ENCODE results near the gene ECI1.

ECI1 gene

DNA sequence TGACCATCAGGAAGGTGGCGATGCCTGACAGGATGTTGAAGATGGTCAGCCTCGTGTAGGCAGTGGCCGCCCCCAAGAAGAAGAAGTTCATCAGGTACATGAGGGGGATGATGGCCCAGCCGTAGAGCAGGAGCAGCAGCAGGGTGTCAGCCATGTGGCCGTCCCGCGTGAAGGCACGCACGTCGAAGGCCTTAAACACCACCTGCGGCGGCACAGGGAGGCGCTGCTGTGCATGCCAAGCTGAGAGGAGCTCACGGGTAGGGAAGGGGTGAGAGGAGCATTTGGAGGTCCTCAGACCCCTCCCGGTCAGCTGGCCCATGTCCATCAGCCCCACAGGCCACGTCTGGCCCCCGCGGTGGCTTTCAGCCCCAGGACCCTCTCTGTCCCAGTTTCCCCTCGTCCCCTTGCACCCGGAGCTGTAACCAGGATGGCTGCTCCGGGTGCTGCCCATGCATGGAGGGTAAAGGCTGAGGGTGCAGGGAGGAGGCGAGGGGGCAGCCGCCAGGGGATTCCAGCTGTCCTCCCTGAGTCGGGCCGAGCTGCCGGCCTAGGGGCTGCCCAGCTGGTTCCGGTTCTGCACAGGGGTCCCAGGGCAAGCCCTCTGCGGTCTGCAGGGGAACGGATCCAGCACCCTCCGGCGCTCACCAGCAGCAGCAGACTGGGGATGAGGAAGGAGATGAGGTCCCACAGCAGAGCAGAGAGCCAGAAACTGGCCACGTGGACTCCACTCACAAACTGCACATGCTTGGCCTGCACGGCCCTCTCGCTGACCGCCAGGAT, 33.6 kb upstream of the ECI1 start:
- H3K27ac Mint-ChIP-seq = no peak overlapping the region
- no peaks in the 10 kb centered on the region for H3K9me3 Mint-ChIP-seq
- H3K4me3 Mint-ChIP-seq = no peak overlapping the region
- H3K4me1 Mint-ChIP-seq (ENCODE audit: low read depth) = no peaks in the 10 kb centered on the region
- no peaks in the 10 kb centered on the region for H3K36me3 Mint-ChIP-seq (ENCODE audit: low read depth)
- no peaks in the 10 kb centered on the region for H3K27me3 Mint-ChIP-seq
- intact Hi-C loops (cut with micrococcal nuclease) = no loop called here

GRCh38 chr16:2284001-2284770, 32.8 kb upstream of the ECI1 start:
- Mint-ChIP-seq H3K27me3 (no peaks in the 10 kb centered on the region), H3K4me3 (no peak overlapping the region), H3K36me3 (ENCODE audit: low read depth) (no peaks in the 10 kb centered on the region), H3K27ac (no peak overlapping the region), H3K4me1 (ENCODE audit: low read depth) (no peaks in the 10 kb centered on the region), H3K9me3 (no peaks in the 10 kb centered on the region)
- intact Hi-C loops (cut with micrococcal nuclease) = no loop called here

DNA sequence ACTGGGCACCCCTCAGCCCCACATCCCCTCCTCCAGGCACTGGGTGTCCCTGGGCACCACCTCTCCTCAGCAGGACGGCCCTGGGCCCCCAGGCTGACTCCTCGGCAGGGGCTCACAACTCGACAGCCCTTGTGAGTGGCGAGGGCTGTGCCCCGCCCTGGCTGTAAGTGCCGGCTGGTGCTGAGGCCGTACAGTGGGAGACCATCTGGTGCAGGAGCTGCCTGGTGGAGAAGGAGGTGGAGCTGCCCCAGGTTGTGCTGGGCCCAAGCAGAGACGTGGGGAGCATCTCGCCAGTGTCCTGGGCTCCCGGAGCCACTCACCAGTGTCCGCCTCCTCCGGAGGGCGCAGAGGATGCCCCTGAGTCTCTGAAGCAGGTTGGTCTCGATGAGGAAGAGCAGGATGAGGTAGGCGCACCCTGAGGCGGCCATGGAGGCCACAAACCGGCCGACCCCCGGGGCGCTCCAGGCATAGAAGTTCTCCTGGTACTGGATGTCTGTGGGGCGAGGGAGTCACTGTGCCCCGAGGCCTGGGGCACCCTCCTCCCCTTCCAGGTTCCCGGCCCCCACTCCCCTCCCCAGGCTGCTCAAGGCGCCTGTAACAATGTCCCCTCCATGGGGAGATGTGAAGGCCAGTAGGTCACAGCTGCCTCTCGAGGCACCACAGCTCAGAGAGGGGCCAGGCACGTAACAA, 31.6 kb upstream of the ECI1 start:
- intact Hi-C loops (cut with micrococcal nuclease) = no loop called here
- Mint-ChIP-seq H3K36me3 (ENCODE audit: low read depth) (no peaks in the 10 kb centered on the region), H3K27me3 (no peaks in the 10 kb centered on the region), H3K9me3 (no peaks in the 10 kb centered on the region), H3K27ac (no peak overlapping the region), H3K4me3 (no peak overlapping the region), H3K4me1 (ENCODE audit: low read depth) (no peaks in the 10 kb centered on the region)

DNA sequence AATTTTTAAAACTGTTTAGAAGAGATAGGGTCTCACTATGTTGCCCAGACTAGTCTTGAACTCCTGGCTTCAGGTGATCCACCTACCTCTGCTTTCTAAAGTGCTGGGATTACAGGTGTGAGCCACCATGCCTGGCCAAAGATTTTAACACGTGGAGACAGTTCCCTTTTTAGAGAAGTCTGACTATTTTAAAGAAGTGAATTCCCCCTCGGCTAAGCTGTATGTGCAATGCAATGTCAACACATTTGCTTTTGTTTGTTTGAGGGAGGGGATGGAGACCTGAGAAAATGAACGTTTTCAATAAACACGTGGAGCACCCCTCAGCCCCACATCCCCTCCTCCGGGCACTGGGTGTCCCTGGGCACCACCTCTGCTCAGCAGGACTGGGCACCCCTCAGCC, 30.9 kb upstream of the ECI1 start:
- intact Hi-C loops (cut with micrococcal nuclease) = no loop called here
- H3K9me3 Mint-ChIP-seq = no peaks in the 10 kb centered on the region
- H3K36me3 Mint-ChIP-seq (ENCODE audit: low read depth) = no peaks in the 10 kb centered on the region
- H3K4me1 Mint-ChIP-seq (ENCODE audit: low read depth) = no peaks in the 10 kb centered on the region
- H3K27me3 Mint-ChIP-seq = no peaks in the 10 kb centered on the region
- no peak overlapping the region for H3K27ac Mint-ChIP-seq
- H3K4me3 Mint-ChIP-seq = no peak overlapping the region

DNA sequence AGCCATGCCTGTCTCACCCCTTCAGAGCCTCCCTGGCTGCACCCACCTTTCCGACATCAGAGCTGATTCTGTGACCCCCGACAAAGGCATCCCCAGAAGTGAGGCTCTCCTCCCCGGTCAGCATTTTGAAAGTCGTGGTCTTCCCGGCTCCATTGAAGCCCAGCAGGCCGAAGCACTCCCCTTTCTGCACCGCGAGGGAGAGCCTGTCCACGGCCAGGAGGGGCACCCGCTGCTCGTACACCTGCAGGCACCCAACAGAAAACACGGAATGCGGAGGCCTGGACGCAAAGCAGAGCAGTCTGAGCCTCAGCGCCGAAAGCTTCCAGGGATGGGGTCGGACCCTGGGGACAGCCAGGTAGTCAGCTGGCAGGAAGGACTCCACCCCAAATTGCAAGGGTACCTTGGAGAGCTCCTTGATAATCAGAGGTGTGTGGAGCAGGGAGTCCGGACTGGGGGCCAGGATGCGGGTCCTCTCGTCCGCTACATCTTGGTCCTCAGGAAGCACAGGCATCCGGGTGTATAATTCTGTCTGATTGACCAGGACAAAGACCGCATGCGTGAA, 29.7 kb upstream of the ECI1 start:
- no peaks in the 10 kb centered on the region for H3K9me3 Mint-ChIP-seq
- H3K36me3 Mint-ChIP-seq (ENCODE audit: low read depth) = no peaks in the 10 kb centered on the region
- no peaks in the 10 kb centered on the region for H3K4me1 Mint-ChIP-seq (ENCODE audit: low read depth)
- H3K27ac Mint-ChIP-seq = no peak overlapping the region
- H3K4me3 Mint-ChIP-seq = no peak overlapping the region
- intact Hi-C loops (cut with micrococcal nuclease) = no loop called here
- H3K27me3 Mint-ChIP-seq = no peaks in the 10 kb centered on the region

DNA sequence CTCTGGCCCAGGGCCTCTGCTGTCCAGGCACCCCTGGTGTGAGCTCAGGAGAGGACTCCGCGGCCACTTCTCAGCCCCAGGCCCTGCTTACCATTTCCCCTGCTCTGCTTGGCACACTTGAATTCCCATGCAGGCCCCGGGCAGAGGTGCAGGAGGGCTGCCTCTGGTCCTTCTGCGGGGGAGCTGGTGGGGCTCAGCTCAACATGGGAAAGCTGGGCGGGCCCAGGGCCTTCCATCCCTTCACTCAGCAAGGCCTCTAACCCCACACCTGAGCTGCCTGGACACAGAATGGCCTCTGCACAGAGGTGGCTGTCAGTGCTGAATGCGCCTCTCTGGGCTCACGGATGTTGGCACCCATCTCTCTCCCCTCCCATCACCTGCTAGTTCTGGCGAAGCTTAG, 29.1 kb upstream of the ECI1 start:
- intact Hi-C loops (cut with micrococcal nuclease) = no loop called here
- no peaks in the 10 kb centered on the region for H3K27me3 Mint-ChIP-seq
- no peaks in the 10 kb centered on the region for H3K36me3 Mint-ChIP-seq (ENCODE audit: low read depth)
- no peak overlapping the region for H3K27ac Mint-ChIP-seq
- no peaks in the 10 kb centered on the region for H3K4me1 Mint-ChIP-seq (ENCODE audit: low read depth)
- H3K4me3 Mint-ChIP-seq = no peak overlapping the region
- no peaks in the 10 kb centered on the region for H3K9me3 Mint-ChIP-seq

GRCh38 chr16:2278956-2279800, 27.8 kb upstream of the ECI1 start:
- Mint-ChIP-seq H3K4me1 (ENCODE audit: low read depth) (no peaks in the 10 kb centered on the region), H3K27me3 (no peaks in the 10 kb centered on the region), H3K27ac (no peak overlapping the region), H3K4me3 (no peak overlapping the region), H3K36me3 (ENCODE audit: low read depth) (no peaks in the 10 kb centered on the region), H3K9me3 (no peaks in the 10 kb centered on the region)
- intact Hi-C loops (cut with micrococcal nuclease) = no loop called here

- Mint-ChIP-seq H3K27me3 (no peaks in the 10 kb centered on the region), H3K36me3 (ENCODE audit: low read depth) (peaks cover 5% of the 10 kb centered on the region), H3K4me1 (ENCODE audit: low read depth) (no peaks in the 10 kb centered on the region), H3K27ac (no peak overlapping the region), H3K9me3 (no peaks in the 10 kb centered on the region), H3K4me3 (no peak overlapping the region)
- intact Hi-C loops (cut with micrococcal nuclease) = no loop called here
Measured at GRCh38 chr16:2278272-2278608, 26.9 kb upstream of the ECI1 start.

DNA sequence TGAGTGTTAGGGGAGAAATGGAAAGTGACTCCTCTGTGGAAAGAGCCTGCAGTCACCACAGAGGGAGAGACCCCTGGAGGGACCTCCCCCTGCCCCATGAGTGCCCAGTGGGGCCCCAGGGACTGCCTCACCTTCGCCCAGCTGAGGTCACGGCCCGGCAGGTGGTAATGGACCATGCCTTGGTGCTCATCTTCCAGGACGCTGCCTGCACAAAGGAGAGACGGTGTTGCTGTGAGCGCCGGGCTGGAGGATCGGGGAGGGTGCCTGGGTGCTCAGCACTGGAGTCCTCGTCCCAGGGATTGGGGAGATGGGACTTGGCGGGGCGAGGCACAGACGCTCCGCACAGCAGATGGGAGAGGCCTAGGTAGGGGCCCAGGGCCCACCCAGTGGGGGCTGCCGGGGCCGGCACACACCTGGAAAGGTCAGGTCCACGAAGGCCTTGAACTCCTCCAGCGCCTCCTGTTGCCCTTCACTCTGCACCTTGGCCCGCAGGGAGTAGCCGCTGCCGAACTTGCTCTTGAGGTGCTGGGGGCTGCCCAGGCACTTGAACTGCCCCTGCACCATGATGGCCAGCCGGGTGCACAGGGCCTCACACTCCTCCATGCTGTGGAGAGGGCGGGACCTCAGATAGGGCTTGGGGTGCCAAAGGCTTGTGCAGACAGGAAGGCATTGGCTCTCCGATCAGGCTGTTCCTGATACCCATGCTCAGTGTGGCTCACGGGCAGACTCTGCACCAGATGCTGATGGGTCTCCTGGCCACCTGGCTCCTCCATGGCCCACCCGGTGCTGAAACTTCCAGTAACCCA, 26.3 kb upstream of the ECI1 start:
- no peak overlapping the region for H3K4me3 Mint-ChIP-seq
- H3K4me1 Mint-ChIP-seq (ENCODE audit: low read depth) = peaks cover 5% of the 10 kb centered on the region
- intact Hi-C loops (cut with micrococcal nuclease) = no loop called here
- no peaks in the 10 kb centered on the region for H3K9me3 Mint-ChIP-seq
- no peak overlapping the region for H3K27ac Mint-ChIP-seq
- H3K36me3 Mint-ChIP-seq (ENCODE audit: low read depth) = peaks cover 9% of the 10 kb centered on the region
- no peaks in the 10 kb centered on the region for H3K27me3 Mint-ChIP-seq

GRCh38 chr16:2276368-2277195, 25.2 kb upstream of the ECI1 start:
- Mint-ChIP-seq H3K4me3 (no peak overlapping the region), H3K4me1 (ENCODE audit: low read depth) (peaks cover 14% of the 10 kb centered on the region), H3K36me3 (ENCODE audit: low read depth) (peaks cover 9% of the 10 kb centered on the region), H3K27ac (no peak overlapping the region), H3K9me3 (no peaks in the 10 kb centered on the region), H3K27me3 (no peaks in the 10 kb centered on the region)
- intact Hi-C loops (cut with micrococcal nuclease) = no loop called here

DNA sequence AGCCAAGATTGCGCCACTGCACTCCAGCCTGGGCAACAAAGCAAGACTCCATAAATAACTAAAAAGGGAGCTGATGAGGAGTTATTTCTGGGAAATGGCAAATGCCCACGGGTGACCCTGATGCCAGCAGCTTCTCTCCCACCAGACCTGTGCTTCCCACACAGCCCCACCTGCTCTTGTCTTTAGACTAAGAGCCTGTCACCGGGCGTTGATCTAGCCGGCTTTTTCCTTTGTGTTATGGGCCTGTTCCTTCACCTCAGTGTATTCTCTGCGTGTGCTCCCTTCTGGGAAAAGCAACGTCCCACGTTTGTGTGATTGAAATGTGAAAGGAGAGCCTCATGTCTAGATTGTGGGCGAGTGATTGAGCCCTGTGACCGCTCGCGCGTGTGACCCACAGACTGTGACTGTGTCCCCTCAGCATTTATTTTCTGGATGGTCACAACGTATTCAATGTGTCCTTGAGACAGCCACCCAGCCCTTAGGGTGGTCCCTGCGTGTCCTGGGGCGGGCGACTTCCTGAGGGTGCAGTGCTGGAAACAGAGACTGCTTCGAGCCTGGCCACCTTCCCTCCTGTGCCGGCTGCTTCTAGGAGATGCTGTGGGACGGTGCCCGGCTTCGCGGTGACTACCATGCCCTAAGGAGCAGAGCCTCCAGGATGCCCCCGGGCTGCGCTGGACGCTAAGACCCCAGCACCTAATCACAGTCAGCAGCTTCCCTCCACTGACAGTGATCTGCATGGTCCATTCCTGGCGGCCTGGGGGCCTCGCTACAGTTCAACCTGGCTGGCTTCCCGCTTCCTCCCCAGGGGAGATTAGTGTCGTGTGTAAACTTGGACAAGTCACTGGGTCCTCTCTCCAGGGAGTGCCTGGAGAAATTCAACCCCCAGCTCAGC, 24.3 kb upstream of the ECI1 start:
- H3K4me1 Mint-ChIP-seq (ENCODE audit: low read depth) = peaks cover 23% of the 10 kb centered on the region
- intact Hi-C loops (cut with micrococcal nuclease) = no loop called here
- no peaks in the 10 kb centered on the region for H3K27me3 Mint-ChIP-seq
- H3K27ac Mint-ChIP-seq = no peak overlapping the region
- H3K4me3 Mint-ChIP-seq = no peak overlapping the region
- H3K9me3 Mint-ChIP-seq = no peaks in the 10 kb centered on the region
- H3K36me3 Mint-ChIP-seq (ENCODE audit: low read depth) = peaks cover 9% of the 10 kb centered on the region

GRCh38 chr16:2273931-2274330, 22.5 kb upstream of the ECI1 start:
- Mint-ChIP-seq H3K4me3 (no peak overlapping the region), H3K4me1 (ENCODE audit: low read depth) (peaks cover 36% of the 10 kb centered on the region), H3K36me3 (ENCODE audit: low read depth) (peaks cover 15% of the 10 kb centered on the region), H3K27me3 (no peaks in the 10 kb centered on the region), H3K27ac (no peak overlapping the region), H3K9me3 (no peaks in the 10 kb centered on the region)
- intact Hi-C loops (cut with micrococcal nuclease) = no loop called here

Measured in dendritic cell treated with granulocyte-macrophage colony-stimulating factor and Interleukin-4, amounts not matched to agents 40 ng/mL and 50 ng/mL, for 4 days (primary cell).